ENCODE results near the gene PJA2.

Gene PJA2

GRCh38 chr5:109322694-109323093 lies 87.1 kb downstream of the PJA2 start:
- peaks cover 0 to 2% of the 10 kb centered on the region in 2 donors for H3K4me1 ChIP-seq (ENCODE audit: control insufficient read depth in 2 of 2, insufficient read depth in 1 of 2, low read depth in 1 of 2, low read length in 2 of 2)
- H3K4me3 ChIP-seq (ENCODE audit: low read length in 2 of 2): no peak overlapping the region
- H3K27ac ChIP-seq (replicated peaks; ENCODE audit: low read length): no peak overlapping the region
- H3K9ac ChIP-seq (ENCODE audit: low read depth, low read length, poor library complexity): no peak overlapping the region
- H3K14ac ChIP-seq (ENCODE audit: low read length): no peak overlapping the region
- peak overlapping the region; percentile 11 for H3K18ac ChIP-seq (ENCODE audit: low read length)
- no peak for DNase-seq (ENCODE audit: low spot score)
- H2AK5ac ChIP-seq (ENCODE audit: low read depth, low read length): peak overlapping the region; percentile 13
- H2BK15ac ChIP-seq (ENCODE audit: low read length): no peak overlapping the region
- H2BK5ac ChIP-seq (ENCODE audit: low read length): no peak overlapping the region
- no CpG with 5 or more reads among the region's 4 CpGs for WGBS, 2 donors (ENCODE audit: extremely low coverage in 2 of 2, insufficient read length in 2 of 2, insufficient replicate concordance in 1 of 2)
- peaks cover 0 to 7% of the 10 kb centered on the region in 2 donors for H3K36me3 ChIP-seq (replicated peaks in 1 of 2; ENCODE audit: control insufficient read depth in 2 of 2, insufficient read depth in 2 of 2, low read length in 2 of 2)
- H4K8ac ChIP-seq (ENCODE audit: low read depth, low read length): no peak overlapping the region
- H3K27me3 ChIP-seq (ENCODE audit: control insufficient read depth in 3 of 3, insufficient read depth in 3 of 3, low read depth in 1 of 3, low read length in 3 of 3): no peaks in the 10 kb centered on the region
- no peak overlapping the region for H2AFZ ChIP-seq (ENCODE audit: low read length)
- H3K4me2 ChIP-seq (ENCODE audit: insufficient read depth, low read length, poor library complexity, severe bottlenecking): no peak overlapping the region
- no peaks in the 10 kb centered on the region for H3K9me3 ChIP-seq (replicated peaks in 1 of 2; ENCODE audit: control insufficient read depth in 2 of 2, insufficient read depth in 1 of 2, low read depth in 1 of 2, low read length in 2 of 2)
- no peak overlapping the region for H3K4ac ChIP-seq (ENCODE audit: low read length)
- H2BK12ac ChIP-seq (ENCODE audit: low read length): no peak overlapping the region
- H2BK120ac ChIP-seq (ENCODE audit: low read depth, low read length): no peak overlapping the region
- no peak overlapping the region for H4K91ac ChIP-seq (ENCODE audit: low read depth, low read length, poor library complexity)
- H3K23ac ChIP-seq (ENCODE audit: low read depth, low read length, poor library complexity): no peak overlapping the region
- no peaks in the 10 kb centered on the region for H3K79me1 ChIP-seq (ENCODE audit: low read depth, low read length)

- H2BK15ac ChIP-seq (ENCODE audit: low read length): no peak overlapping the region
- no peak overlapping the region for H4K91ac ChIP-seq (ENCODE audit: low read depth, low read length, poor library complexity)
- no peak overlapping the region for H3K18ac ChIP-seq (ENCODE audit: low read length)
- H3K36me3 ChIP-seq (replicated peaks in 1 of 2; ENCODE audit: control insufficient read depth in 2 of 2, insufficient read depth in 2 of 2, low read length in 2 of 2): no peaks in the 10 kb centered on the region
- H3K14ac ChIP-seq (ENCODE audit: low read length): no peak overlapping the region
- whole genome bisulfite sequencing, 2 donors (ENCODE audit: extremely low coverage in 2 of 2, insufficient read length in 2 of 2, insufficient replicate concordance in 1 of 2): no CpG with 5 or more reads among the region's 7 CpGs
- H3K4me3 ChIP-seq (ENCODE audit: low read length in 2 of 2): no peak overlapping the region
- no peak overlapping the region for H3K27ac ChIP-seq (replicated peaks; ENCODE audit: low read length)
- H2BK120ac ChIP-seq (ENCODE audit: low read depth, low read length): no peak overlapping the region
- no peaks in the 10 kb centered on the region for H3K9me3 ChIP-seq (replicated peaks in 1 of 2; ENCODE audit: control insufficient read depth in 2 of 2, insufficient read depth in 1 of 2, low read depth in 1 of 2, low read length in 2 of 2)
- H3K4me2 ChIP-seq (ENCODE audit: insufficient read depth, low read length, poor library complexity, severe bottlenecking): no peak overlapping the region
- no peak overlapping the region for H2BK5ac ChIP-seq (ENCODE audit: low read length)
- no peak overlapping the region for H3K23ac ChIP-seq (ENCODE audit: low read depth, low read length, poor library complexity)
- no peak overlapping the region for H4K8ac ChIP-seq (ENCODE audit: low read depth, low read length)
- H3K79me1 ChIP-seq (ENCODE audit: low read depth, low read length): no peaks in the 10 kb centered on the region
- H3K9ac ChIP-seq (ENCODE audit: low read depth, low read length, poor library complexity): no peak overlapping the region
- H2BK12ac ChIP-seq (ENCODE audit: low read length): no peak overlapping the region
- no peak overlapping the region for H2AK5ac ChIP-seq (ENCODE audit: low read depth, low read length)
- peaks cover 0 to 1% of the 10 kb centered on the region in 2 donors for H3K4me1 ChIP-seq (ENCODE audit: control insufficient read depth in 2 of 2, insufficient read depth in 1 of 2, low read depth in 1 of 2, low read length in 2 of 2)
- H3K27me3 ChIP-seq (ENCODE audit: control insufficient read depth in 3 of 3, insufficient read depth in 3 of 3, low read depth in 1 of 3, low read length in 3 of 3): no peaks in the 10 kb centered on the region
- H3K4ac ChIP-seq (ENCODE audit: low read length): no peak overlapping the region
- no peak for DNase-seq (ENCODE audit: low spot score)
- H2AFZ ChIP-seq (ENCODE audit: low read length): no peak overlapping the region
Measured at GRCh38 chr5:109319351-109319750, 90.4 kb downstream of the PJA2 start.

DNA sequence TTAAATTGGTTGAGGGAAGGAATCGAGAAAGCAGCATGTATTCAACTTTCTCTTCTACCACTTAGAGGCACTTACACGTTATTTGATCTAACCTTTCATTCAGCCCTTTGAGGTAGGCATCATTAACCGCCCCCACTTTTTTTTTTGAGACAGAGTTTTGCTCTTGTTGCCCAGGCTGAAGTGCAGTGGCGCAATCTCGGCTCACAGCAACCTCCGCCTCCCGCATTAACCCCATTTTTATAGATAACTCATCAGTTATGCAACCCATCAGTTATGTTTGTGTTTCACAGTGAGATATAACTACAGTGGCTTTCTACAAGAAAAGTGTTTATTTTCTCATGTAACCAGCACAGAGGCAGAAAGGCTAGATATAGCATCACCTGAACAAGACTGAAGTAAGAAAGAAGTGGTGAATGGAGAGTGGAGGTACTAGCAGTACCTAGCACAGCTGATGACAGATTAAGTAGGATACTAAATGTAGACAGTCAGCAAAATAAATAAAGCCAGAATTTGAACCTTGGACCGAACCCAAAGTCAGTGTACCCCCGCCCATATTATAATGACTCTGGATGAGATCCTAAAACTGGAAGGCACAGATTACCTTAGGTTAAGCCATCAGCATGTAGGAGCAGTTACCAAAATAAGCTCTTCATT lies 91.2 kb downstream of the PJA2 start:
- Histone ChIP-seq H3K4me1 (ENCODE audit: control insufficient read depth in 2 of 2, insufficient read depth in 1 of 2, low read depth in 1 of 2, low read length in 2 of 2) (no peaks in the 10 kb centered on the region), H3K4me3 (ENCODE audit: low read length in 2 of 2) (no peak overlapping the region), H3K27ac (replicated peaks; ENCODE audit: low read length) (no peak overlapping the region), H3K23ac (ENCODE audit: low read depth, low read length, poor library complexity) (no peak overlapping the region), H3K14ac (ENCODE audit: low read length) (no peak overlapping the region), H3K4me2 (ENCODE audit: insufficient read depth, low read length, poor library complexity, severe bottlenecking) (no peak overlapping the region), H2AFZ (ENCODE audit: low read length) (no peak overlapping the region), H4K8ac (ENCODE audit: low read depth, low read length) (no peak overlapping the region), H3K4ac (ENCODE audit: low read length) (no peak overlapping the region), H2AK5ac (ENCODE audit: low read depth, low read length) (no peak overlapping the region), H3K18ac (ENCODE audit: low read length) (no peak overlapping the region), H3K9me3 (replicated peaks in 1 of 2; ENCODE audit: control insufficient read depth in 2 of 2, insufficient read depth in 1 of 2, low read depth in 1 of 2, low read length in 2 of 2) (no peaks in the 10 kb centered on the region), H3K27me3 (ENCODE audit: control insufficient read depth in 3 of 3, insufficient read depth in 3 of 3, low read depth in 1 of 3, low read length in 3 of 3) (no peaks in the 10 kb centered on the region), H3K36me3 (replicated peaks in 1 of 2; ENCODE audit: control insufficient read depth in 2 of 2, insufficient read depth in 2 of 2, low read length in 2 of 2) (no peaks in the 10 kb centered on the region), H2BK12ac (ENCODE audit: low read length) (no peak overlapping the region), H3K9ac (ENCODE audit: low read depth, low read length, poor library complexity) (no peak overlapping the region), H3K79me1 (ENCODE audit: low read depth, low read length) (no peaks in the 10 kb centered on the region), H2BK120ac (ENCODE audit: low read depth, low read length) (no peak overlapping the region), H2BK15ac (ENCODE audit: low read length) (no peak overlapping the region), H4K91ac (ENCODE audit: low read depth, low read length, poor library complexity) (no peak overlapping the region), H2BK5ac (ENCODE audit: low read length) (no peak overlapping the region)
- WGBS, 2 donors (ENCODE audit: extremely low coverage in 2 of 2, insufficient read length in 2 of 2, insufficient replicate concordance in 1 of 2): no CpG with 5 or more reads among the region's 9 CpGs
- DNase-seq (ENCODE audit: low spot score): no peak

DNA sequence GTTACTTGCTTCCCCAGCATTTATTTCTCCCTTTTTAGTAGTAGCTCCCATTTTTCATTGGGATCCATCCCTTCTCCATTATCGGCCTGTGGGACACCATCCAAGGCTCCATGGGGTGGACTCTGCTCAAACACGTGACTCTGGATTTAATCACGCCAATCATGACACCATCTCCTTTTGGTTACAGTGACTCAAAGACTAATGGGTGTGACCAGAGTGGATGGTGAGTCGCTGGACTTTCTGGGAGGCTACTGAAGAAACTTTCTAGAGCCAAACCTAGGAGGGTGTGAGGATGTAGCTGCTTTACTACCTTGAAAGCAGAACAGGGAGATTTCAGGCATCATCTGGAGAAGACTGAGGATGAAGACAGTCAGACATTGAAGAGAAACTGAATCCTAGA lies 93.1 kb downstream of the PJA2 start:
- no peak overlapping the region for H4K8ac ChIP-seq (ENCODE audit: low read depth, low read length)
- H3K14ac ChIP-seq (ENCODE audit: low read length): no peak overlapping the region
- H3K4me1 ChIP-seq (ENCODE audit: control insufficient read depth in 2 of 2, insufficient read depth in 1 of 2, low read depth in 1 of 2, low read length in 2 of 2): peaks cover 0 to 6% of the 10 kb centered on the region in 2 donors
- H2BK12ac ChIP-seq (ENCODE audit: low read length): no peak overlapping the region
- no peaks in the 10 kb centered on the region for H3K79me1 ChIP-seq (ENCODE audit: low read depth, low read length)
- H2BK15ac ChIP-seq (ENCODE audit: low read length): no peak overlapping the region
- H2BK120ac ChIP-seq (ENCODE audit: low read depth, low read length): no peak overlapping the region
- H3K9ac ChIP-seq (ENCODE audit: low read depth, low read length, poor library complexity): no peak overlapping the region
- no peak overlapping the region for H3K4me3 ChIP-seq (ENCODE audit: low read length in 2 of 2)
- H3K27me3 ChIP-seq (ENCODE audit: control insufficient read depth in 3 of 3, insufficient read depth in 3 of 3, low read depth in 1 of 3, low read length in 3 of 3): no peaks in the 10 kb centered on the region
- WGBS, 2 donors (ENCODE audit: extremely low coverage in 2 of 2, insufficient read length in 2 of 2, insufficient replicate concordance in 1 of 2): no CpG with 5 or more reads among the region's 4 CpGs
- no peak overlapping the region for H3K18ac ChIP-seq (ENCODE audit: low read length)
- DNase-seq (ENCODE audit: low spot score): no peak
- H3K27ac ChIP-seq (replicated peaks; ENCODE audit: low read length): no peak overlapping the region
- H2AFZ ChIP-seq (ENCODE audit: low read length): no peak overlapping the region
- H4K91ac ChIP-seq (ENCODE audit: low read depth, low read length, poor library complexity): no peak overlapping the region
- no peak overlapping the region for H3K4me2 ChIP-seq (ENCODE audit: insufficient read depth, low read length, poor library complexity, severe bottlenecking)
- no peaks in the 10 kb centered on the region for H3K9me3 ChIP-seq (replicated peaks in 1 of 2; ENCODE audit: control insufficient read depth in 2 of 2, insufficient read depth in 1 of 2, low read depth in 1 of 2, low read length in 2 of 2)
- H2AK5ac ChIP-seq (ENCODE audit: low read depth, low read length): no peak overlapping the region
- no peaks in the 10 kb centered on the region for H3K36me3 ChIP-seq (replicated peaks in 1 of 2; ENCODE audit: control insufficient read depth in 2 of 2, insufficient read depth in 2 of 2, low read length in 2 of 2)
- H3K23ac ChIP-seq (ENCODE audit: low read depth, low read length, poor library complexity): no peak overlapping the region
- H2BK5ac ChIP-seq (ENCODE audit: low read length): no peak overlapping the region
- no peak overlapping the region for H3K4ac ChIP-seq (ENCODE audit: low read length)
